AG10803 (cell line): Measurements from ENCODE around the gene EPS8.

Experiments
- DNase-seq: peaks from one replicate; pipeline ENCODE4 v3.0.0; 2010; ENCODE audit warnings: low read depth
- H3K4me3 ChIP-seq: 2 replicates; pipeline ENCODE4 v1.5.1; 2011; ENCODE audit warnings: mild to moderate bottlenecking, low read length, control low read depth
- TF ChIP-seq, protein P1 (sequence below): conservative IDR thresholded peaks from 2 replicates; pipeline ENCODE4 v1.5.1; 2011; ENCODE audit warnings: mild to moderate bottlenecking, low read length, control low read depth, inconsistent platforms

Gene EPS8

DNA sequence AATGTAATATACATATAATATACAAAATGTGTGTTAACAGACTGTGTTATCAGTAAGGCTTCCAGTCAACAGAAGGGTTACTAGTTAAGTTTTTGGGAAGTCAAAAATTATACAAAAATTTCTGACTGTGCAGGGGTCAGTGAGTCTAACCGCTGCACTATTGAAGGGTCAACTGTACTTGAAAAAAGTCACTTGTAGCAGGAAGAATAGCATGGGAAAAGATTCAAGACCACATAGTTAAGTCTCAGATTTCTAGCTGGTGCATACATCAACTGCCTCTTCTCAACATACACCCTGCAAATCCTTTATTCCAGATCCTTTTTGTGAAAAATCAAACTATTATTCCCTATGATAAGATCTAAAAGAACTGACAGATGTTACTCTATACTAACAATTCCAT lies 5.9 kb downstream of the EPS8 start:
- TF ChIP-seq, protein P1, sequence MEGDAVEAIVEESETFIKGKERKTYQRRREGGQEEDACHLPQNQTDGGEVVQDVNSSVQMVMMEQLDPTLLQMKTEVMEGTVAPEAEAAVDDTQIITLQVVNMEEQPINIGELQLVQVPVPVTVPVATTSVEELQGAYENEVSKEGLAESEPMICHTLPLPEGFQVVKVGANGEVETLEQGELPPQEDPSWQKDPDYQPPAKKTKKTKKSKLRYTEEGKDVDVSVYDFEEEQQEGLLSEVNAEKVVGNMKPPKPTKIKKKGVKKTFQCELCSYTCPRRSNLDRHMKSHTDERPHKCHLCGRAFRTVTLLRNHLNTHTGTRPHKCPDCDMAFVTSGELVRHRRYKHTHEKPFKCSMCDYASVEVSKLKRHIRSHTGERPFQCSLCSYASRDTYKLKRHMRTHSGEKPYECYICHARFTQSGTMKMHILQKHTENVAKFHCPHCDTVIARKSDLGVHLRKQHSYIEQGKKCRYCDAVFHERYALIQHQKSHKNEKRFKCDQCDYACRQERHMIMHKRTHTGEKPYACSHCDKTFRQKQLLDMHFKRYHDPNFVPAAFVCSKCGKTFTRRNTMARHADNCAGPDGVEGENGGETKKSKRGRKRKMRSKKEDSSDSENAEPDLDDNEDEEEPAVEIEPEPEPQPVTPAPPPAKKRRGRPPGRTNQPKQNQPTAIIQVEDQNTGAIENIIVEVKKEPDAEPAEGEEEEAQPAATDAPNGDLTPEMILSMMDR, result no peak
- H3K4me3 ChIP-seq, result no peak overlapping the region
- DNase-seq, result no peak

- no peak for DNase-seq
- TF ChIP-seq, protein P1, result no peak
- no peak overlapping the region for H3K4me3 ChIP-seq
Observed at GRCh38 chr12:15782667-15783066, 6.5 kb downstream of the EPS8 start.

DNA sequence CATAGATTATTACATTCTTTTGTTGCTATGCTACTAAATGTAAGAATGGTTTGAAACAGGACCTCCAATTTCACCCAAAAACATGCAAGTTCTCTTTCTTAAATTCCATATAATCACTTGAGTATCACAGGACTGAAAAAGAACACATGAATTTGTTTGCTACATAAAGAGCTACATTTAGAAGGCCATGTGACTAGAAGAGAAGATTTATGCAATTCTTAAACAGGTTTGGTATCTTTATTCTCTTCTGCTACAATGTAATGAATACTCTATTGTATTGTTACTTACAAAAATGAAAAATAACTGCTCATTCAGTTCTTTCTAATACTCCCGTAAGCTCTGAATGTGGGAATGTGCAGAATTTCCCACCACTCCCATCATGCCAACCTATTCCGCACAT lies 9.3 kb downstream of the EPS8 start:
- no peak overlapping the region for H3K4me3 ChIP-seq
- no peak for DNase-seq
- TF ChIP-seq, protein P1, result no peak

- H3K4me3 ChIP-seq, result no peak overlapping the region
- TF ChIP-seq, protein P1, result no peak
Observed at GRCh38 chr12:15778126-15778525, 11.1 kb downstream of the EPS8 start.

GRCh38 chr12:15777355-15778012 lies 11.7 kb downstream of the EPS8 start:
- DNase-seq, result no peak
- no peak overlapping the region for H3K4me3 ChIP-seq
- TF ChIP-seq, protein P1, result no peak

More at GRCh38 chr12:15778126-15778525, 11.1 kb downstream of the EPS8 start:
- peak; percentile 31 for DNase-seq

GRCh38 chr12:15776532-15776931 lies 12.7 kb downstream of the EPS8 start:
- DNase-seq, result no peak
- TF ChIP-seq, protein P1, result no peak

DNA sequence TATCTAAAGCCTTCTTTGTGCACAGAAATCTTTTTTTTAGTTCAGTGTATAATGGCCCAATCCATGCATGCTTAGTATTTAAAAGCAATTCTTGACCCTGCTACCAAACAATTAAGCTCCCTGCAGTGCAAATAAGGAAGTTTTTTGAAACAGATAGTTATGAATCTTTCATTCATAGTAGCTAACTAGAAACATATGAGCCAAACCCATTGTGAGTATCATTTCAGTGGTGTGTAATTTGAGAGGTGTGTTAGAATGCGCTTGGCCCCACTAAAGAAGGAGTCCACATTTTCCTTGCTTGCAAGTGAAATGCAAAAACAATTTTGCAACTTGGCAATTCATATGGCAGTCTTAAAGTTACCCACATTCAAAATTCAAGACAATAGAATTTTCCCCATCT lies 14.4 kb downstream of the EPS8 start:
- no peak overlapping the region for H3K4me3 ChIP-seq
- TF ChIP-seq, protein P1, result no peak
- peak; percentile 88 for DNase-seq

More at GRCh38 chr12:15776532-15776931, 12.7 kb downstream of the EPS8 start:
- no peak overlapping the region for H3K4me3 ChIP-seq
